ENCODE data around the gene RASGRF2. TPM values are rescaled to one million over a fixed set of nuclear protein-coding genes. Genes with fewer than 3 reads are reported as not detected.

RASGRF2 gene, protein sequence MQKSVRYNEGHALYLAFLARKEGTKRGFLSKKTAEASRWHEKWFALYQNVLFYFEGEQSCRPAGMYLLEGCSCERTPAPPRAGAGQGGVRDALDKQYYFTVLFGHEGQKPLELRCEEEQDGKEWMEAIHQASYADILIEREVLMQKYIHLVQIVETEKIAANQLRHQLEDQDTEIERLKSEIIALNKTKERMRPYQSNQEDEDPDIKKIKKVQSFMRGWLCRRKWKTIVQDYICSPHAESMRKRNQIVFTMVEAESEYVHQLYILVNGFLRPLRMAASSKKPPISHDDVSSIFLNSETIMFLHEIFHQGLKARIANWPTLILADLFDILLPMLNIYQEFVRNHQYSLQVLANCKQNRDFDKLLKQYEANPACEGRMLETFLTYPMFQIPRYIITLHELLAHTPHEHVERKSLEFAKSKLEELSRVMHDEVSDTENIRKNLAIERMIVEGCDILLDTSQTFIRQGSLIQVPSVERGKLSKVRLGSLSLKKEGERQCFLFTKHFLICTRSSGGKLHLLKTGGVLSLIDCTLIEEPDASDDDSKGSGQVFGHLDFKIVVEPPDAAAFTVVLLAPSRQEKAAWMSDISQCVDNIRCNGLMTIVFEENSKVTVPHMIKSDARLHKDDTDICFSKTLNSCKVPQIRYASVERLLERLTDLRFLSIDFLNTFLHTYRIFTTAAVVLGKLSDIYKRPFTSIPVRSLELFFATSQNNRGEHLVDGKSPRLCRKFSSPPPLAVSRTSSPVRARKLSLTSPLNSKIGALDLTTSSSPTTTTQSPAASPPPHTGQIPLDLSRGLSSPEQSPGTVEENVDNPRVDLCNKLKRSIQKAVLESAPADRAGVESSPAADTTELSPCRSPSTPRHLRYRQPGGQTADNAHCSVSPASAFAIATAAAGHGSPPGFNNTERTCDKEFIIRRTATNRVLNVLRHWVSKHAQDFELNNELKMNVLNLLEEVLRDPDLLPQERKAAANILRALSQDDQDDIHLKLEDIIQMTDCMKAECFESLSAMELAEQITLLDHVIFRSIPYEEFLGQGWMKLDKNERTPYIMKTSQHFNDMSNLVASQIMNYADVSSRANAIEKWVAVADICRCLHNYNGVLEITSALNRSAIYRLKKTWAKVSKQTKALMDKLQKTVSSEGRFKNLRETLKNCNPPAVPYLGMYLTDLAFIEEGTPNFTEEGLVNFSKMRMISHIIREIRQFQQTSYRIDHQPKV (N-terminal part only)
- 2.0 TPM for polyA plus RNA-seq (2012; ENCODE audit: insufficient read depth, insufficient read length, low read depth)

DNA sequence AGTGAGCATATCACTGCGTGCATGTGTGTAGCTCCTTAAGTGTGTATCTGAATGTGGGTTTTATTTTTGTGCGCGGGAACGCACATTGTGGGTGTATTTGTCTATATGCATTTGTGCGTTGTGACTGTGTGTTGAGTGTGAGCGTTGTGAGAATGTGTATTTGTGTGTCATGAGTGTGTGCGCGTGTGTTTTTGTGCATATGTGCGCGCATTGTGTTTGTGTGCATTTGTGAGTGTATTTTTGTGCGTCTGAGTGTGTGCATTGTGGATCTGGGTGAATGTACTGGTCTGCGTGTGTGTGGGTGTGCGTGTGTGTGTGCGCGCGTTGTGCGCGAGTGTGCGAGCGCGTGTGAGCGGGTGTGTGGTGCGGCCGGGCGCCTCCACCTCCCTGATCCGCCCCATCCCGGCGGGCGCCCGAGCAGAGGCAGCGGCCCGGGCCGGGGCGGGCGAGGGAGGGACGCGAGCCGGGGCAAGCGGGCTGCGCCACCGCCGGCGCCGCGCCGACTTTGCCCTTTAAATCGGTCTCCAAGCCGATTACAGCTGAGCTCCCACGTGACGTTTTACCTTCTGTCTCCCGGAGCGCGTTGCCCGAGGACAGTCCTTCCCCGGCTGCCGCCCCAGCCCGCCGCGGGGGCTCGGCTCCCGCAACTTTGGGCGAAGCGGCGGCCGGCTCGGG is at the start of gene RASGRF2:
Gene RASGRF2 (plus strand): TSS at position 596 of the 675 bp plus-strand sequence. CDS start 376 bp downstream, outside the sequence.
- no peaks in the 10 kb centered on the region for H3K9me3 ChIP-seq
- TF ChIP-seq, protein P1, sequence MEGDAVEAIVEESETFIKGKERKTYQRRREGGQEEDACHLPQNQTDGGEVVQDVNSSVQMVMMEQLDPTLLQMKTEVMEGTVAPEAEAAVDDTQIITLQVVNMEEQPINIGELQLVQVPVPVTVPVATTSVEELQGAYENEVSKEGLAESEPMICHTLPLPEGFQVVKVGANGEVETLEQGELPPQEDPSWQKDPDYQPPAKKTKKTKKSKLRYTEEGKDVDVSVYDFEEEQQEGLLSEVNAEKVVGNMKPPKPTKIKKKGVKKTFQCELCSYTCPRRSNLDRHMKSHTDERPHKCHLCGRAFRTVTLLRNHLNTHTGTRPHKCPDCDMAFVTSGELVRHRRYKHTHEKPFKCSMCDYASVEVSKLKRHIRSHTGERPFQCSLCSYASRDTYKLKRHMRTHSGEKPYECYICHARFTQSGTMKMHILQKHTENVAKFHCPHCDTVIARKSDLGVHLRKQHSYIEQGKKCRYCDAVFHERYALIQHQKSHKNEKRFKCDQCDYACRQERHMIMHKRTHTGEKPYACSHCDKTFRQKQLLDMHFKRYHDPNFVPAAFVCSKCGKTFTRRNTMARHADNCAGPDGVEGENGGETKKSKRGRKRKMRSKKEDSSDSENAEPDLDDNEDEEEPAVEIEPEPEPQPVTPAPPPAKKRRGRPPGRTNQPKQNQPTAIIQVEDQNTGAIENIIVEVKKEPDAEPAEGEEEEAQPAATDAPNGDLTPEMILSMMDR (IDR thresholded peaks at IDR 0.05; ENCODE audit: low read depth, low read length): no peak
- peak within 1 kb of the TSS; percentile 29 for H3K4me3 ChIP-seq (ENCODE audit: low read depth, low read length)
- peaks cover 79% of the 10 kb centered on the region for H3K27me3 ChIP-seq
- H3K36me3 ChIP-seq: no peaks in the 10 kb centered on the region
- no peaks in the 10 kb centered on the region for H3K4me1 ChIP-seq
- DNase-seq: peak; percentile 51

GRCh38 chr5:80912479-80912878 is 47.7 kb upstream of the RASGRF2 start:
- Histone ChIP-seq H3K4me1 (no peaks in the 10 kb centered on the region), H3K9me3 (no peaks in the 10 kb centered on the region), H3K4me3 (ENCODE audit: low read depth, low read length) (no peak overlapping the region), H3K36me3 (no peaks in the 10 kb centered on the region), H3K27me3 (no peaks in the 10 kb centered on the region)
- TF ChIP-seq, protein P1 (IDR thresholded peaks at IDR 0.05; ENCODE audit: low read depth, low read length): no peak
- no peak for DNase-seq

GRCh38 chr5:80915716-80916115 is 44.4 kb upstream of the RASGRF2 start:
- no peak for DNase-seq
- Histone ChIP-seq H3K4me3 (ENCODE audit: low read depth, low read length) (no peak overlapping the region), H3K4me1 (no peaks in the 10 kb centered on the region), H3K36me3 (no peaks in the 10 kb centered on the region), H3K9me3 (no peaks in the 10 kb centered on the region), H3K27me3 (no peaks in the 10 kb centered on the region)
- TF ChIP-seq, protein P1 (IDR thresholded peaks at IDR 0.05; ENCODE audit: low read depth, low read length): no peak

- no peak overlapping the region for H3K4me3 ChIP-seq (ENCODE audit: low read depth, low read length)
- H3K4me1 ChIP-seq: no peaks in the 10 kb centered on the region
- DNase-seq: no peak
- no peaks in the 10 kb centered on the region for H3K9me3 ChIP-seq
- TF ChIP-seq, protein P1 (IDR thresholded peaks at IDR 0.05; ENCODE audit: low read depth, low read length): no peak
- H3K27me3 ChIP-seq: no peaks in the 10 kb centered on the region
- no peaks in the 10 kb centered on the region for H3K36me3 ChIP-seq
Observed at GRCh38 chr5:80916676-80917075, 43.5 kb upstream of the RASGRF2 start.

DNA sequence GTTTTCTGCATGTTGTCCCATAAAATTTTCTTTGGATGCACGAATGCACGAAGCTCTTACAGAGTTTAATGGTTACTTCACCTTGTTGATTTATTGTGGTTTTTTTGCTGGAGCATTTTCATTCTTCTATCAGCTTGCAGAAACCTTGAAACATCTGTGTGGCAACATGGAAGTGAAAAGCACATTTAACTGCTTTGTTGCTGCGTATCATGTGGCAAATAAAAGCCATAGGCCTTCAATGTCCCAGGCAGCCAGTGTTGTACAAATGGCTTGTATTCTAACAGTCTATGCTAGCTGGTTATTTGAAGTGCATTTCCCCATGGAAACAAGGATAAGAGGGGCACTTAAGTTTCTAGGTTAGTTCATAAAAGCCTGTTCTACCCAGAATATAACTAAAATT is 42.5 kb upstream of the RASGRF2 start:
- no peaks in the 10 kb centered on the region for H3K27me3 ChIP-seq
- H3K9me3 ChIP-seq: no peaks in the 10 kb centered on the region
- no peaks in the 10 kb centered on the region for H3K4me1 ChIP-seq
- no peak for DNase-seq
- no peak overlapping the region for H3K4me3 ChIP-seq (ENCODE audit: low read depth, low read length)
- TF ChIP-seq, protein P1 (IDR thresholded peaks at IDR 0.05; ENCODE audit: low read depth, low read length): no peak
- no peaks in the 10 kb centered on the region for H3K36me3 ChIP-seq
